SKM-1 treated with dmso at 0.1 percent for 144 hours (cell line): Measurements from ENCODE around the gene ATXN7L1.

Experiments
- DNase-seq: peaks from one replicate; lab custom pipeline; 2025; ENCODE audit not compliant: unreplicated experiment; lab: John Stamatoyannopoulos, UW

Gene ATXN7L1

DNA sequence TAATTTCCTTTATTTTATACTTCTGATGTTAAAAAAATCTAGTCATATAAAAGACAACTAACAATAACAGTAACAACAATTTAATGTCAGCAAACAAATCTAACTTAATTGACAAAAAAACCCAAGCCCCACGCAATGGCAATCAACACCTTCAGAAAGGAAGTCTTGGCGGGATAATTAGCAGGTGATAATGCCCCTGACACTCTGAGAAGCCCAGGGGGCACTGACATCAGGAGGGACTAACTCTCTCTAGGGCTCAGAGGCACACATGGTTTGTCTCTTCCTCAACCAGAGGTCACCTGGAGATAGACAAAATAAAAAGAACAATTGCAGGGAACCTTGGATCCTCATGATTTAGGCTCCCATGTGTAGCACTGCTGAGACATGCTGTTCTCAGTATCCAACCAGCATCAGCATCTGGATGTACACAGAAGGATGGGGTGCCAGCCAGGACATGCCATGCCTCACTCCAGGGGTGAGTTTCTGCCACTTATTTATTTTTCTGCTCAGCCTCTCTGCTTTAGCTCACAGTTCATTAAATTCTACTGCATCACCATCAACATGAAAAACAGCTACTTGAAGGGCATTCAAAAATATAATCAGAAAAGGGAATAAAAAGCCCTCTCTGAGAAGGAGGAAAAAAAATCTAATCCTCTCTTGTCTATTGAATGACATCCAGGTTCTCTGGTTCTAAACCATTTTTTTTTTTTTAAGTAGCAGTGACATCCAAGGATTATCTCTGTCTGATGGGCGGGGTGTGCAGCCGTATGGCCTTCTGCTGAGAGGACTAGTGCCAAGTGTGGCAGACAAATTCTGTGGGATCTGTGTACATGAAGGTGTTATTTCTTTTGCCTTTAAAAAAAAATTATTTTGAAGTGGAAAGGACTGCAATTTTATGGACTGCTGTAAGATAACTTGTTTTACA lies 96.3 kb downstream of the ATXN7L1 start:
- DNase-seq, result no peak

GRCh38 chr7:105778956-105779355 lies 97.4 kb downstream of the ATXN7L1 start:
- DNase-seq, result no peak

- no peak for DNase-seq
Observed at GRCh38 chr7:105776986-105777910, 99.2 kb downstream of the ATXN7L1 start.

DNA sequence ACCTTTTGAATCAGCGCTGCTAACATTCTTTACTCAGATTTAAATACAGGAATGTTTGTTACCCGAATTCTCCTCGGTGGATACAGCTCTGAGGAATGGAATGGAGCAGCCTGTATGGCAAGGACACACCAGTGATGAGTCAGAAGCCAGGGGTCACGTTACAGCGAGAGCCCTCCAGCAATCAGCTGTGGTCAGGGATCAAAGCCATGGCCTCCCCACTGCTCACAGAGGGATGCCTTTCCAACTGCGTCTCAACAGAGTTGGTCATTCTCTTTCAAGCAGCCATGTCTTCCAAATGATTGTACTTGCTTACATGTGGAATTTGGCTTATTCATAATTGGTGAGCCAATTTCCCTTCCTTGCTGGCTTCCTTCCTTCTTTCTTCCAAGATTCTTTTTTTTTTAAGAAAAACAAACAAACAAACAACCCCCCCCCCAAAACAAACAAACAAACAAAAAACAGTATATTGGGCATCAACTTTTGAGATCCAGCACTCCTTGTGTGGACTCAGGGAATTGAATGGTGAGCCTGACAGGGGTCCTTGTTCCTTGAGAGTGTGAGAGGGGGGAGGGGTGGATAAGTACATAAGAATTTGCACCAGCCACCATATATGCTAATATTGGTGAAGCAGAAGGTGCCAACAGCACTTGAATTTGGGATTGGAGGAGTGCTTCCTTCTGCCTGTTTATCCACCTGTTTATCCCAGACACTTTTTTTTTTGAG lies 100.2 kb downstream of the ATXN7L1 start:
- DNase-seq, result no peak

DNA sequence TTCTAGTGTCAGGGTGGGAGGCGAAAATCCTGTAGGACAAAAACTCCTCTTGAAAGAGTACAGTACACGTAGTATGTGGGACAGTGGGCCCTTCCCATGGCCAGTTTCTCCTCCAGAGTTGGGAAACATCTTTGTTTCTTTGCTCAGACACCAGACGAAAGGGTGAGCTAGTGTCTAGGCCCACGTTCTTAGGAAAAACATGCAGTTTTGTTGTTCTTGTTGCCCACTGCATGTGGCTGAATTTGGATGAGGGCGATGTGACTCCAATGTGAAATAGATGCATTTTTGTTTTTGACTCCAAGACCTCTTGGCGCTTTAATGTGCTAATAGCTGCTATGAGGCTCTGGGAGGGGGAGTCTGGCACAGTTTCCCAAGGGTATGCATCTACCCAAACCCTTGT lies 100.8 kb downstream of the ATXN7L1 start:
- no peak for DNase-seq

DNA sequence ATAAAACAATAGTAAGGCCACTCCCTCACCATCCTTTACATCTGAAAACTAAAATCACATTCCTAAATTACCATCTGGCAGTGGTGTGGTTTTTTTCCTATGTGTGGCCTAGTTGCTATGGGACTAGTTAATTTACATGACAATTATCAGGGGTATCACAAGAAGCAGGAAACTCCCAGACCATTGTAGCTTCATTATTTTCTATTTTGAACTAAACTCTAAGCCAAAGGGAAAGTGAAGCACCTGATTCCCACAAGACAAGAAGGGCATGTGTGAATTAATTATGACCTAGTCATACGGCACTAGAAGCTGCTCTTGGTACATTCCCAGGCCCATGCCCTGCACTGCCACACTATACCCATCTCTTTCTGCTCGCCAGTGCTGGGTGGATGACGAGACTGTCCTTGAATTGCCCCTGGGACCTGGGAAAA lies 103.4 kb downstream of the ATXN7L1 start:
- DNase-seq, result no peak

DNA sequence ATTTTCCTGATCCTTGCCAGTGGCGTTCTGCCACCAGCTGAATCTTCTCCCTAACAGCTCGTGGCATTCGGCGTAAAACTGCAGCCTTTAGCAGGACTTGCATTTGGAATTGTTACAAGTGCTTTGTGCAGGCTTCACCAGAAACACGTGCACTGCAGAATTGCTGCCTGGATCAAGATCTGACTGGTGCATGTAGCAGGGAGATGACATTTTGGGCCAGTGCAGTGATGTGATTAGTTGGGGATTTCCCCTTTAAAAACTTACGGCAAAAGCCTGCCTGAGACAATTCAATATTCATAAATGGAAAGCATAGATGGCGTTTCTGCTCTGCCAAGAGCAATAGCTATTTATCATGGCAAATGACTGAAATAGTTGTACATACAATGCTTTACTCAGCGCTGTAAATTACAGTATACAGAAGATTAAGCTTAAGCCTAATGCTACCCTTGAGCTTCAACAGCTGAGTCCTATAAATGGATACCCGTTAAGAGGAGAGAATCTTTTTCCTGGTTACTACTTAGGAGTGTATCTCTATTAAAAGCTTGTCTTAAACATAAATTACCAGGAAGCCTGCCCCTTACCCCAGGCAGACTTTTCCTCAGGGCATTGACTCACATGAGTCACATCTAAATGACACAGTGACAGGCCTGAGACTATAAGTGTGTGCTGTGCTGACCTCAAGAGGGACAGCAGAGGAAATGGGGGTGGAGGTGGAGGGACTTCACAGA lies 106.3 kb downstream of the ATXN7L1 start:
- no peak for DNase-seq

DNA sequence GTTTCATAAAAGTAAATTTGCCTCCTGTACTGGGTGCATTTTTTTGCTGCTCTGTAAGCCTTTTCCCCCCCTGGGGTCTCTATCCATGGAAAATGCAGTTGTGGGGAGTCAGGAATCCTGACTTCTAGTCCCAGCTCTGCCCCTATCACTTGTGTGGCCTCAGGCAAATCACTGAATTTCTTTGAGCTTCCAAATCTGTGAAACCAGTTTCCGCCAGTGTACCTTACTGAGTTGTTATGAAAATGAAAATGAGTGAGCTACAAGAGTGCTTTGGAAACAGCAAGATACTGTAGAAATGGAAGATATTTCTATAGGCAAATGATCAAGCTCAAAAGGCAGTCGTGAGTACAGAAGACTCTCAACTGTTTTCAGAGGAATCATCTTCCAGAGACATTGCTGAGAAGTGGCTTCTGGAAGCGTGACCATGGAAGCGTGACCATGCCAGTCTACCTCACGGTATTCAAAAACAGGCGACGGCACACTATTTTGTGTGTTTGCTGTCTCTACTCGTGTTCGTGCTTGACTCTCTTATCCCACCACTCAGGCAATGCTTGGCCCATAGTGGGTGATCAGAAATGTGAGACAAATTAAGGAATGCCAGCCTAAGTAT lies 107.4 kb downstream of the ATXN7L1 start:
- DNase-seq, result no peak

DNA sequence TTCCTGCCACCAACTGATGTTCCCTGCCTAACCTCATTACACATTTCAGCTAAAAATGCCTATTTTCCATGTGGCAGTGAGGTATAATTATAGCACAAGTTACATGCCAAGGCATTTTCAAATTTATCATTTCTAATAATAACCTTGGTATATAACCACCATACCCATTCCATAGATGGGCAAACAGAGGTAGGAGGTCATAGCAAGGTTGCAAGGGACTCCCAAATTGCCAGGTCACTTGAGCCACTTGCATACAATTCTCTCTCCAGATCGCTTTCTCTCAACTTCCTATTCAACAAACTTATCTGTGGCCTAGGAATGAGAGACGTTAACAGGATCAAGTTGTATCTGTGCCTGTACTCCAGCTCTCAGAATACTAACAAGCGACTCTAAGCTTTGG lies 108.3 kb downstream of the ATXN7L1 start:
- DNase-seq, result no peak

DNA sequence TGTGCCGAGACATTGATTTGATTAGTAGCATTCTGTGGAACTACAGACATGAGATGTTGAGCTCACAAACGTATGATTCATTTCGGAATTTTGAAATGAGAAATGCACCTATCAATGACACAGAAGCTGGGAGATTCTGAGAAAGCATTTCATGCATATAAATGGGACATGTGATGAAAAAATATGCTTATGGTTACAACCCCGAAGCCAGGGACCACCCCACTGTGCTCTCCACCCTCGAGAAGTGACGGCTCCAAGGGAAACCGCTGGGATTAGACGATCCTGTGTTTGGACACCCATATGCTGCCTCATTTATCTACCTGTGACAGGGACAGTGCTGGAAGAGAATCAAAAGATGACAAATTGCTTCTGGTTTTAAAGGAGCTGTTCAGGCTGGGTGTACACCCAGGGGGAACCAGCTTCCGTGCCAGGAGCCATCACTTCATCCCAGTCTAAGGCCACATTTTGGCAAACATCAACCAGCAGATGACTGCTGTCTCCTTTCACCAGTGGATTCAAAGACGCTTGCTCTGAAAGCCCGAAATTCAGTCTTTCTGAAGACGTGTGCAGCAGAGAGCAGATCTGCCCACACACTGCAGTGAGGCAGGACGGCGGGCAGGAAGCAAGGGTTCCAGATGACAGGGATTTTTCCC lies 109.9 kb downstream of the ATXN7L1 start:
- no peak for DNase-seq

GRCh38 chr7:105765846-105766245 lies 110.6 kb downstream of the ATXN7L1 start:
- DNase-seq, result no peak

DNA sequence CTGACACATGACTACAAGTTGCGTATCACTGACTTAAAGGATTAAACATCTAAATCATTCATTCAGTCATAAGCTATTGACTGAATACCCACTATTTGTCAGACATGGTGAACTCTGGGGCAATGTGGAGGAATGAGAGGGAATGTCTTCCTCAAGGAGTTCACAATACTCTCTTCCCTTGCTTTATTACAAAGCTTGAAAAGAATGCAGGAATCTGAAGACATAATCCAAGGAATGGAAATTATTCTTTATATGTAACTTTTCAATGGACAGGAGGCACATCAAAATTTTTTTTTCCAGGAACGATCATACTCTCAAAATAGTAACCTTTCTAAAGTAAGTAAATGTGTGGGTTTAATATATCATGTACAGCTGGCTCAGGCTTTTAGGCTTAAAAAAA lies 111.9 kb downstream of the ATXN7L1 start:
- DNase-seq, result no peak

DNA sequence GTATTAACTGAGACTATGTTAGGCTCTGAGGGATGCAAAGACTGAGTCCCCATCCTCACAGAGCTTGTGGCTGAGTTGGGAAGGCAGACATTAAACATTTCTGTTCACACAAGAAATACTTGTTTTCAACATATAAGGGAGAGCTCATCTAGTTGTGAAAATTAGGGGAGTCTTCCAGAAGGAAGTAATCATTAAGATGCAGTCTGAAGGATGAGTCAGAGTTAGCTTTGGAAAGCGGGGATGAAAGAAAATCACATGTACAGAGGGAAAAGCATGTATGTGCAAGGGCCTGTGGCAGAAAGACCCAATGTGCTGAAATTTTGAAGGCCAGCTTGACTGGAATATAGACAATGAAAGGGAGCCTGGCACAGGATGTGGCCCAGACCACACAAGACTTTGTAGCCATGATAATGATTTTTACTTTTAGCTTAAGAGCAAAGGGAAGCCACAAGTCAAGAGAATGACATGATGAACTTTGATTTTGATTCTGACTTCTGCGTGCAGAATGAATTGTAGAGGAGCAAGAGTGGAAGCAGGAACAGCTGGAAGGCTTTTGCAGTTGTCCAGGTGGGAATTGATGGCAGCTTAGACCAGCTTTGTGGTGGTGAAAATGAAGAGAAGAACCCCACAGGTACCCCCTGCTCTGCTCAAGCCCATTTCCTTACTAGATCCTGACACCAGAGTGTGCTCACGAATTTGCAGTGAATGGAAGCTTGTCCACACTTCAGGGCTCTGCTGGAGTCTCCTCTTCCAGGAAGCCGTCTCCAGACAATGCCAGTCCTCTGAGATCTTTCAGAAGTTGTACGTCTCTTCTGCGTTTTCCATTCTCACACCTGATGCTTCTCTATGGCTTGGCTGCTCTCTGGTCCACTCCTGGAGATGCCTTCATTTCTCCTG lies 115.6 kb downstream of the ATXN7L1 start:
- DNase-seq, result no peak

GRCh38 chr7:105759670-105760550 lies 116.5 kb downstream of the ATXN7L1 start:
- DNase-seq, result no peak

DNA sequence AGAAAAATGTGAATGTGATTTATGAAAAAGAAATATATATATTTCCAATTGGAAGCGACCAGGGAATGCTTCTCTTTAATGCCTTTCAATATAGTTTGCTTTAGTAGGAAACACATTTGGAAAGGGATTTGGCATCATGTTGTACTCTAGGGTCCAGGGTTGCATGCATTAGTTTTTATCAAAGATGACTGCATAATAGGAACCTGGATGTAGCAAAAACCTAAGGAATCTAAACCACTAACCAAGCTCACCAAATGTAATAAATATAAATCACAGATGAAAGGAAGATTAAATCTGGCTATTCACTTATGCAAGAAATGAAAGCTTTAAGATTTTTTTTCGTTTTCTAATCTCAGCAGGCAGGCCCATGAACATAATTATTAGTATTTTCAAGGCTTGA lies 120.0 kb downstream of the ATXN7L1 start:
- DNase-seq, result no peak

DNA sequence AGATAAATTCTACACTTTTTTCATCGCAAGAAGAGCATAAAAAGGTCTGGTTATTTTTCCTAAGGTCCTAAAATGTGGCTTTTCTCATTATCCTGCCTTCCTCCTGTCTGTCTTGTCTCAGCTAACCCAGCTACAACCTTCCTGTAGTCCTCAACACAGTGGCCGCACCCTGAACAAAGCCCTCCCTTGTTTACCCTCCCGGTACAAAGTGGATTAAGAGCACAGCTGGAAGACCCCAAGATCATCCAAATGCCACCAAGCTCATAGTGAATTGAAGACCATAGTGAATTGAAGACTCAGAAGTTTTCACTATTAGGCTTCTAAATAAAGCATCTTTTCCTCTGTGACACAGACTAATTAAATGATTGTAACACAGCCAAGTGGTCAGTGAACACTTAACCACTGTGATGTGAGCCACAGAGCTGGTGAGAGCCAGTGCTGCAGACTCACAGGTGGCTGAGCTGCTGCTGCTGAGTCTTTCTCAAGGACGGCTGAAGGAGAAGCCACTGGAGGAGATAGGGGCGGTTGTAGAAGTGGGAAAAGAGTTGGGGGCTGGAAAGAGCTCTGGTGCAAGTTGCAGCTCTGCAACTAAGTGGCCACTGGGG lies 123.6 kb downstream of the ATXN7L1 start:
- no peak for DNase-seq

DNA sequence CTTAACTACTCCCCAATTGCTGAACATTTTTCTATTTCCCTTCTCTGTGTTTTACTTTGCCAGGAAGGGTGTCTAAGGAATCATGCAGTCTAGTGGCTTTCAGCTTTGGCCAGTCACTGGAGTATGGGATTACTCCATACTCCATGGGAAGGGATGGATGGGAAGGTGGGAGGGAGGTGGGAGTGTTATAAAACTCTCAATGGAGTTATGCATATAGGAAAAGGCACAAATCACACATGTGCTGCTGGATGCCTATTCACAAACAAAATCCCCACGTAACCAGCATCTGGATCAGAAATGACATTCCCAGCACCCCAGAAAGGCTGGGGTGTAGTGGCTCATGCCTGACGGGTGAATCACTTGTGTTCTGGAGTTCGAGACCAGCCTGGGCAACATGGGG lies 125.3 kb downstream of the ATXN7L1 start:
- no peak for DNase-seq
